ENCODE data around the gene STK26. TPM values are rescaled to one million over a fixed set of nuclear protein-coding genes. Genes with fewer than 3 reads are reported as not detected.
A peak's percentile ranks its signal among the peaks of the same experiment; 100 is the strongest.

Gene STK26
- total and polyA plus RNA-seq, 8 donors = 13.1 to 23.1 (median 20.0) TPM

GRCh38 chrX:132118358-132118757 is 95.3 kb downstream of the STK26 start:
- no peak for ATAC-seq
- no peak for TF ChIP-seq CTCF (IDR thresholded peaks at IDR 0.05)
- no peak for DNase-seq
- Histone ChIP-seq H3K36me3 (no peaks in the 10 kb centered on the region), H3K9me3 (no peaks in the 10 kb centered on the region), H3K4me3 (no peak overlapping the region), H3K27ac (no peak overlapping the region), H3K4me1 (no peaks in the 10 kb centered on the region), H3K27me3 (peaks cover 0 to 5% of the 10 kb centered on the region in 2 donors)
- intact Hi-C loops (cut with DNase I) = no loop called here

- Histone ChIP-seq H3K27ac (no peak overlapping the region), H3K4me1 (no peaks in the 10 kb centered on the region)
- intact Hi-C loops (cut with DNase I) = no loop called here
Measured at GRCh38 chrX:132119283-132119682, 96.2 kb downstream of the STK26 start.

GRCh38 chrX:132119821-132120515 is 96.9 kb downstream of the STK26 start:
- intact Hi-C loops (cut with DNase I) = no loop called here
- DNase-seq (peak in 1 of 4 donors; percentile 11), ATAC-seq (no peak)
- Histone ChIP-seq H3K27me3 (peaks cover 0 to 5% of the 10 kb centered on the region in 2 donors), H3K27ac (no peak overlapping the region), H3K4me3 (no peak overlapping the region), H3K9me3 (no peaks in the 10 kb centered on the region), H3K36me3 (no peaks in the 10 kb centered on the region), H3K4me1 (no peaks in the 10 kb centered on the region)
- no peak for TF ChIP-seq CTCF (IDR thresholded peaks at IDR 0.05)

More at GRCh38 chrX:132119283-132119682, 96.2 kb downstream of the STK26 start:
- ATAC-seq (no peak), DNase-seq (no peak)
- TF ChIP-seq CTCF (IDR thresholded peaks at IDR 0.05) = no peak
- Histone ChIP-seq H3K27me3 (peaks cover 0 to 5% of the 10 kb centered on the region in 2 donors), H3K9me3 (no peaks in the 10 kb centered on the region), H3K36me3 (no peaks in the 10 kb centered on the region), H3K4me3 (no peak overlapping the region)

GRCh38 chrX:132120913-132121312 is 97.8 kb downstream of the STK26 start:
- Histone ChIP-seq H3K4me1 (no peaks in the 10 kb centered on the region), H3K4me3 (no peak overlapping the region), H3K36me3 (no peaks in the 10 kb centered on the region), H3K27me3 (peaks cover 0 to 5% of the 10 kb centered on the region in 2 donors), H3K9me3 (no peaks in the 10 kb centered on the region), H3K27ac (no peak overlapping the region)
- intact Hi-C loops (cut with DNase I) = no loop called here
- ATAC-seq (no peak), DNase-seq (no peak)
- TF ChIP-seq CTCF (IDR thresholded peaks at IDR 0.05) = no peak

Other genes starting within 250 kb of the STK26 start
- gene FRMD7, start 104.7 kb downstream of the STK26 start, total RNA-seq = not detected
- not detected for gene FRMD7, start 104.7 kb downstream of the STK26 start, polyA plus RNA-seq (ENCODE audit: insufficient read length in 6 of 6)
- 10 to 100 TPM; 18.5 to 33.1 TPM for gene RAP2C, start 196.1 kb downstream of the STK26 start, total RNA-seq
- 10 to 100 TPM; 27.6 to 33.6 (median 30.7) TPM for gene RAP2C, start 196.1 kb downstream of the STK26 start, polyA plus RNA-seq (ENCODE audit: insufficient read length in 6 of 6)

Measured in left lung (tissue), 10 donors.